ENCODE measurements around the gene NAMPT.
A peak's percentile ranks its signal among the peaks of the same experiment; 100 is the strongest.
"Not testable (repeated sequence)": the region's sequence is repeated elsewhere in the genome, so short reads cannot be mapped to it uniquely, and the experiment has no call there.

NAMPT gene

GRCh38 chr7:106284714-106285050, at the start of gene NAMPT:
NAMPT (minus strand) TSS chr7:106284983; CDS start chr7:106284884, 99 bp downstream.
- peak within 1 kb of the TSS; percentile 99 for H3K27ac Mint-ChIP-seq
- peak within 1 kb of the TSS; percentile 98 for H3K4me3 Mint-ChIP-seq
- H3K27me3 Mint-ChIP-seq: no peaks in the 10 kb centered on the region
- no peak for DNase-seq
- H3K4me1 Mint-ChIP-seq: peaks cover 56% of the 10 kb centered on the region
- peaks cover 3% of the 10 kb centered on the region for H3K9me3 Mint-ChIP-seq
- no peak for ATAC-seq
- H3K36me3 Mint-ChIP-seq (ENCODE audit: low read depth): peaks cover 44% of the 10 kb centered on the region

- Mint-ChIP-seq H3K27me3 (peaks cover 27% of the 10 kb centered on the region), H3K9me3 (peaks cover 4% of the 10 kb centered on the region), H3K4me3 (no peak overlapping the region), H3K36me3 (ENCODE audit: low read depth) (peaks cover 2% of the 10 kb centered on the region), H3K27ac (no peak overlapping the region), H3K4me1 (peaks cover 32% of the 10 kb centered on the region)
- ATAC-seq: no peak
- DNase-seq: no peak
Observed at GRCh38 chr7:106332201-106332600, 47.4 kb upstream of the NAMPT start.

- Mint-ChIP-seq H3K27ac (no peak overlapping the region), H3K4me3 (no peak overlapping the region), H3K27me3 (peaks cover 29% of the 10 kb centered on the region), H3K36me3 (ENCODE audit: low read depth) (no peaks in the 10 kb centered on the region), H3K9me3 (no peaks in the 10 kb centered on the region), H3K4me1 (peaks cover 32% of the 10 kb centered on the region)
- no peak for DNase-seq
- ATAC-seq: no peak
Observed at GRCh38 chr7:106331441-106332175, 46.8 kb upstream of the NAMPT start.

GRCh38 chr7:106329971-106330733, 45.4 kb upstream of the NAMPT start:
- DNase-seq (no peak), ATAC-seq (peak; percentile 66)
- peaks cover 32% of the 10 kb centered on the region for H3K4me1 Mint-ChIP-seq
- no peaks in the 10 kb centered on the region for H3K9me3 Mint-ChIP-seq
- H3K36me3 Mint-ChIP-seq (ENCODE audit: low read depth): no peaks in the 10 kb centered on the region
- H3K27me3 Mint-ChIP-seq: peaks cover 29% of the 10 kb centered on the region
- peak overlapping the region; percentile 21 for H3K4me3 Mint-ChIP-seq
- peak overlapping the region; percentile 33 for H3K27ac Mint-ChIP-seq

- DNase-seq (no peak), ATAC-seq (peak; percentile 78)
- Mint-ChIP-seq H3K4me1 (peaks cover 32% of the 10 kb centered on the region), H3K9me3 (no peaks in the 10 kb centered on the region), H3K27me3 (peaks cover 23% of the 10 kb centered on the region), H3K27ac (no peak overlapping the region), H3K36me3 (ENCODE audit: low read depth) (no peaks in the 10 kb centered on the region), H3K4me3 (no peak overlapping the region)
Observed at GRCh38 chr7:106329408-106329807, 44.6 kb upstream of the NAMPT start.

- DNase-seq: no peak
- peaks cover 20% of the 10 kb centered on the region for H3K27me3 Mint-ChIP-seq
- no peaks in the 10 kb centered on the region for H3K36me3 Mint-ChIP-seq (ENCODE audit: low read depth)
- H3K9me3 Mint-ChIP-seq: no peaks in the 10 kb centered on the region
- peaks cover 32% of the 10 kb centered on the region for H3K4me1 Mint-ChIP-seq
- no peak overlapping the region for H3K4me3 Mint-ChIP-seq
- ATAC-seq: no peak
- H3K27ac Mint-ChIP-seq: no peak overlapping the region
Observed at GRCh38 chr7:106327538-106328481, 43.0 kb upstream of the NAMPT start.

GRCh38 chr7:106326594-106327537, 42.1 kb upstream of the NAMPT start:
- ATAC-seq (no peak), DNase-seq (no peak)
- Mint-ChIP-seq H3K4me1 (peaks cover 32% of the 10 kb centered on the region), H3K27ac (no peak overlapping the region), H3K27me3 (peaks cover 27% of the 10 kb centered on the region), H3K36me3 (ENCODE audit: low read depth) (no peaks in the 10 kb centered on the region), H3K9me3 (no peaks in the 10 kb centered on the region), H3K4me3 (no peak overlapping the region)

- Mint-ChIP-seq H3K27me3 (peaks cover 33% of the 10 kb centered on the region), H3K4me1 (peaks cover 13% of the 10 kb centered on the region)
- H3K4me3 Mint-ChIP-seq; ATAC-seq; DNase-seq; H3K9me3 Mint-ChIP-seq; H3K36me3 Mint-ChIP-seq (ENCODE audit: low read depth); H3K27ac Mint-ChIP-seq: not testable (repeated sequence)
Observed at GRCh38 chr7:106324509-106324908, 39.7 kb upstream of the NAMPT start.

GRCh38 chr7:106320254-106320770, 35.5 kb upstream of the NAMPT start:
- not testable (repeated sequence) for H3K9me3 Mint-ChIP-seq; H3K4me1 Mint-ChIP-seq; H3K27ac Mint-ChIP-seq; ATAC-seq; H3K36me3 Mint-ChIP-seq (ENCODE audit: low read depth); DNase-seq; H3K4me3 Mint-ChIP-seq
- H3K27me3 Mint-ChIP-seq: peaks cover 36% of the 10 kb centered on the region

- ATAC-seq: no peak
- no peaks in the 10 kb centered on the region for H3K36me3 Mint-ChIP-seq (ENCODE audit: low read depth)
- H3K4me1 Mint-ChIP-seq: peaks cover 14% of the 10 kb centered on the region
- H3K9me3 Mint-ChIP-seq: peaks cover 11% of the 10 kb centered on the region
- no peak overlapping the region for H3K27ac Mint-ChIP-seq
- no peak overlapping the region for H3K4me3 Mint-ChIP-seq
- no peak for DNase-seq
- H3K27me3 Mint-ChIP-seq: peaks cover 38% of the 10 kb centered on the region
Observed at GRCh38 chr7:106318482-106318881, 33.7 kb upstream of the NAMPT start.

- Mint-ChIP-seq H3K4me3 (no peak overlapping the region), H3K9me3 (peaks cover 11% of the 10 kb centered on the region), H3K36me3 (ENCODE audit: low read depth) (no peaks in the 10 kb centered on the region), H3K4me1 (peaks cover 19% of the 10 kb centered on the region), H3K27ac (no peak overlapping the region), H3K27me3 (peaks cover 38% of the 10 kb centered on the region)
- no peak for DNase-seq
- no peak for ATAC-seq
Observed at GRCh38 chr7:106317971-106318370, 33.2 kb upstream of the NAMPT start.

GRCh38 chr7:106316947-106317346, 32.2 kb upstream of the NAMPT start:
- no peaks in the 10 kb centered on the region for H3K36me3 Mint-ChIP-seq (ENCODE audit: low read depth)
- no peak overlapping the region for H3K4me3 Mint-ChIP-seq
- H3K27ac Mint-ChIP-seq: no peak overlapping the region
- H3K4me1 Mint-ChIP-seq: peaks cover 21% of the 10 kb centered on the region
- DNase-seq (no peak), ATAC-seq (no peak)
- H3K27me3 Mint-ChIP-seq: peaks cover 32% of the 10 kb centered on the region
- H3K9me3 Mint-ChIP-seq: peaks cover 11% of the 10 kb centered on the region

- Mint-ChIP-seq H3K27ac (no peak overlapping the region), H3K27me3 (peaks cover 23% of the 10 kb centered on the region), H3K36me3 (ENCODE audit: low read depth) (no peaks in the 10 kb centered on the region), H3K4me1 (peaks cover 22% of the 10 kb centered on the region), H3K4me3 (no peak overlapping the region), H3K9me3 (peaks cover 11% of the 10 kb centered on the region)
- ATAC-seq (no peak), DNase-seq (no peak)
Observed at GRCh38 chr7:106314875-106315274, 30.1 kb upstream of the NAMPT start.
